AG04449 (cell line): ENCODE results near the gene OPTC.

Source experiments
- CTCF ChIA-PET: fragments of 350-600 bp; formaldehyde crosslinking; extraction: SDS; loops from one replicate; lab custom pipeline; 2021; ENCODE audit warnings: antibody characterized with exemption; lab: Yijun Ruan, JAX
- POLR2A ChIA-PET: fragments of 400-600, 350-600 bp; formaldehyde crosslinking; extraction: SDS; loops from one replicate; lab custom pipeline; 2020; ENCODE audit warnings: antibody characterized with exemption, inconsistent platforms; lab: Yijun Ruan, JAX
- DNase-seq: peaks from one replicate; pipeline ENCODE4 v3.0.0-alpha.2; 2010; ENCODE audit warnings: low read depth, low spot score
- H3K4me3 ChIP-seq: 2 replicates; pipeline ENCODE4 v1.5.1; 2011; ENCODE audit warnings: low read depth, mild to moderate bottlenecking, control low read depth, low read length
- TF ChIP-seq, protein P1 (sequence below): IDR thresholded peaks from one replicate; pipeline ENCODE4 v1.5.1; 2011; ENCODE audit warnings: mild to moderate bottlenecking, moderate library complexity, low read length, control low read depth, inconsistent platforms; ENCODE audit not compliant: insufficient read depth; ENCODE audit errors: missing control alignments

OPTC gene

DNA sequence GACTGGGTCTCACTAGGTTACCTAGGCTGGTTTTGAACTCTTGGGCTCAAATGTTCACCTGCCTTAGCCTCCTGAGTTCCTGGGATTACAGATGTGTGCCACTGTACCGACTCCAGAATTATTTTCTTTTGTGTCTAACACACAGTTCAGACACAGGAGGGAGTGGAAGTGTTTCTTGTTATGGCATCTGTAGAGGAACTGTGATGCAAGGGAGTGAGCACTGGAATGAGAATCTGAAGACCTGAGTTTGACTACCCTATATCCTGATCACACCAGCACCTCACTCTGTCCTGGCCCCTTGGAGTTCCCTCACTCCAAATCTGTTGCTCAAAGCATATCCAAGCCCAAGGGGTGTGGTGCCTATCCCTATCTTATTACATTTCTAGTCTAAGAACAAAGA is 15.2 kb downstream of the OPTC start:
- DNase-seq: no peak
- TF ChIP-seq, protein P1, sequence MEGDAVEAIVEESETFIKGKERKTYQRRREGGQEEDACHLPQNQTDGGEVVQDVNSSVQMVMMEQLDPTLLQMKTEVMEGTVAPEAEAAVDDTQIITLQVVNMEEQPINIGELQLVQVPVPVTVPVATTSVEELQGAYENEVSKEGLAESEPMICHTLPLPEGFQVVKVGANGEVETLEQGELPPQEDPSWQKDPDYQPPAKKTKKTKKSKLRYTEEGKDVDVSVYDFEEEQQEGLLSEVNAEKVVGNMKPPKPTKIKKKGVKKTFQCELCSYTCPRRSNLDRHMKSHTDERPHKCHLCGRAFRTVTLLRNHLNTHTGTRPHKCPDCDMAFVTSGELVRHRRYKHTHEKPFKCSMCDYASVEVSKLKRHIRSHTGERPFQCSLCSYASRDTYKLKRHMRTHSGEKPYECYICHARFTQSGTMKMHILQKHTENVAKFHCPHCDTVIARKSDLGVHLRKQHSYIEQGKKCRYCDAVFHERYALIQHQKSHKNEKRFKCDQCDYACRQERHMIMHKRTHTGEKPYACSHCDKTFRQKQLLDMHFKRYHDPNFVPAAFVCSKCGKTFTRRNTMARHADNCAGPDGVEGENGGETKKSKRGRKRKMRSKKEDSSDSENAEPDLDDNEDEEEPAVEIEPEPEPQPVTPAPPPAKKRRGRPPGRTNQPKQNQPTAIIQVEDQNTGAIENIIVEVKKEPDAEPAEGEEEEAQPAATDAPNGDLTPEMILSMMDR: no peak
- ChIA-PET CTCF (interaction anchor here (1.1 to 11.5 kb wide), 9 partner anchors 9 to 194 kb away, joined by 3 to 294 read pairs (median 5); no protein-coding TSS in a partner anchor), POLR2A (interaction anchor here (0.9 kb wide), 1 partner anchor 9 kb away, joined by 3 read pairs; no protein-coding TSS in a partner anchor)
- H3K4me3 ChIP-seq: no peak overlapping the region

DNA sequence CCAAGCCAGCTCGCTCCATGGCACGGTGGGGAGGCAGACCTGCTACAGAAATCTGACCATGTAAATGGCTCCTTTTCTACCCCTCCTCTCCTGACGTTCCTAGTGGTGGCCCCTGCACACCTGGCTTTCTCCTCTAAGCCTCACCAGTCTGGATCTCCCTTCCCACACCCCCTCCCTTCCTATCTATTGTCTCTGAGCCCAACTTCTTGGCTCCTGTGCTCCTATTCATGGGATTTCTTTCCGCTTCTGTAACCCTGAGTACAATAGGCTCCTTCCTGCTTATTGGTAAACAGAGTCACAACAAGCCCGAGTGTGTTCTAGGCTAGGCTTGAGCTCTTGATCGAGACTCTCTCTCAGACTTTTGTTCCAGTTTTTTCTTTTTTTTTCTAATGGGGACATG is 17.6 kb downstream of the OPTC start:
- H3K4me3 ChIP-seq: no peak overlapping the region
- ChIA-PET POLR2A (interaction anchor here (0.6 kb wide), 1 partner anchor 8 kb away, joined by 3 read pairs; no protein-coding TSS in a partner anchor), CTCF (interaction anchor here (2.0 to 11.5 kb wide), 2 partner anchors 116 to 192 kb away, joined by 6 to 294 read pairs; partner anchors contain the start of gene ATP2B4)
- TF ChIP-seq, protein P1: no peak
- no peak for DNase-seq

DNA sequence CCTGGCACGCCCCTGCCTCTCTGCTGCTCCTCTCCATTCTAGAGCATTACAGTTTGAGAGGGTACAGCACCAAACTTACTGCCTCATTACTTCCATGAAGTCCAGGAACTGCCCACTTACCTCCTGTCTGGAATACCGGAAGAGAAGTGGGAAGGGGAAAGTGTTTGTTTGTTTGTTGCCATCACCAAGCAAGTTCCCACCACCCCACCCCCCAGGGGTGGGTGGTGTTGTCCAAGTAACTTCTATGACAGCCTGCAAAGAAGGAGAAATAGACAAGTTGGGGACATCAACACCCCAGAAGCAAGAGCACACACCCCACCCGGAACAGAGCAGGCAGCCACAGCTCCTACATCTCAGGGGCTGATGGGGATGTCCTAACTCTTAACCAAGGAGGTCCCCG is 18.0 kb downstream of the OPTC start:
- CTCF ChIA-PET: interaction anchor here (2.0 to 11.5 kb wide), 2 partner anchors 115 to 192 kb away, joined by 6 to 294 read pairs; partner anchors contain the start of gene ATP2B4
- no peak overlapping the region for H3K4me3 ChIP-seq
- TF ChIP-seq, protein P1: no peak
- DNase-seq: no peak
- POLR2A ChIA-PET: no interaction called here

DNA sequence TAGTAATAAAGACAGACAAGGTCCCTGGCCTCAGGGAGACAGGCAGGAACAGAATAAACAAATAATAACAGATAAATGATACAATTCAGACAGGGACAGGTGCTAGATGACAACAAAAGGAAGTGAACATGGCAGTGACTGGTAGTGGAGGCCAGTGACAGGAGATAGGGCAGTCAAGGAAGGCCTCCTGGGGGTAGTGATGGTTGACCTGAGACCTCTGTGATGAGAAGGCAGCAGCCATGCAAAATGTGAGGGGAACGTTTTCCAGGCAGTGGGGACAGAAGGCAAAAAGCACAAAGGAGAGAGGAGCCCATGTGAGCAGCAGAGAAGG is 18.5 kb downstream of the OPTC start:
- DNase-seq: no peak
- ChIA-PET CTCF (interaction anchor here (1.4 to 2.0 kb wide), 3 partner anchors 10 to 285 kb away, joined by 3 to 6 read pairs (median 4); partner anchors contain the start of gene ATP2B4), POLR2A (interaction anchor here (1.4 kb wide), 1 partner anchor 22 kb away, joined by 4 read pairs; no protein-coding TSS in a partner anchor)
- TF ChIP-seq, protein P1: no peak
- peak overlapping the region; percentile 18 for H3K4me3 ChIP-seq

DNA sequence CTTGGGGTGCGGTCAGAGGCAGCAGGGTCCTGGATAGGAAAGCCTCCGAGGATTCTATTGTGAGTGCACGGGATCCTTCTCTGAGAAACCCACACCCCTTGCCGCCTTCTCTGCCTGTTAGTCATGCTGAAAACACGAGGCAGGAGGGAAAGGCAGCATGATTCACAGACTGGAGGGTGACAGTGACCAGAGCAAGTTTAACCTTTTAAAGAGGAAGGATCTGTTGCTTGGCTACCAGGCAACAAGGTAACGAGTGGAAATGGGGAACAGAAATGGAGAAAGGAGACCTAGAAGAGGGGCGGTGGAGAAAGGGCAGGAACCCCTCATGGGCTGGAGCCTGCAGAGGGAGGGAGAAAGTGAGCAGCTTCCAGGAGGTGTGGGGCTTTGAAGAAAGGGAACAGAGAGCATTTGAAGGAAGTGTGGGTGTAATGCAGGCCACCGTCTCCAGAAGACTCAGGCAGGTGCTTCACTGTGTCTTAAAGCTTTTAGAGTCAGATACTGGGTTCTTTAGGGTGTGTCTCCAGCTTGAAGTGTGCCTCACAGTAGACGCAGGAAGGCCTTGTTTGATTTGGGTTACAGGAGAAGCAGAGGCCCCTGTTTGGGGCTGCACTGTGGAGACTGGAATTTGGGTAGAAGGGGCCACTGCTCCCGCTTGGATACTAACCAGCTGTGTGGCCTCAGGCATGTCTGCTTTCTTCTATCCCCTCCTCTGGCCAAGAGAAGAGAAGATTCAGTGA is 19.1 kb downstream of the OPTC start:
- ChIA-PET POLR2A (interaction anchor here (0.7 to 1.9 kb wide), 7 partner anchors 22 to 93 kb away, joined by 3 to 10 read pairs (median 4); no protein-coding TSS in a partner anchor), CTCF (interaction anchor here (0.6 to 3.6 kb wide), 10 partner anchors 8 to 285 kb away, joined by 3 to 14 read pairs (median 4); partner anchors contain the start of gene ATP2B4)
- peak overlapping the region; percentile 25 for H3K4me3 ChIP-seq
- TF ChIP-seq, protein P1: no peak
- peak; percentile 70 for DNase-seq

DNA sequence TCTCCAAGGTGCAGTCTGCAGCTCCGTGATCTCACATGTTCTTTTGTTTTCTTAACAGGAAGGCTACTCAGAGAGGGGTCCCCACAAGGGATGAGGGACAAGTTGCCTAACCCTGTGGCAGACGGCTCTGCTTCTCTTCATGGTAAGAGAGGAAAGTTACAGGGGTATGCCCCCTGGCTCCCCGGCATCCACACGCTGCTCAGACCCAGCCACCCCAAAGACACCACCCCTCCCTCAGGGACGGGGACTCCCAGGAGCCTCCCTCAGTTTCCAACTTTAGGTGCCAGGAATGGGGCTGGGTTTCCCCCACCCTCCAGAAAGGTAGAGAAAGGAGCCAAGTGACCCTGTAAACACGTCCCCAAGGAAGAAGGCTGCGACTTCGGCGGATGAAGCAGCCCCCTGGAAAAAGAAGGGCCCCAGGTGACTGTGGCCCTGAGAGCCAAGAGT is 19.7 kb downstream of the OPTC start:
- ChIA-PET CTCF (interaction anchor here (0.6 to 3.6 kb wide), 9 partner anchors 9 to 284 kb away, joined by 3 to 14 read pairs (median 3); no protein-coding TSS in a partner anchor), POLR2A (interaction anchor here (0.6 to 1.9 kb wide), 8 partner anchors 20 to 92 kb away, joined by 3 to 10 read pairs (median 4); no protein-coding TSS in a partner anchor)
- TF ChIP-seq, protein P1: no peak
- peak overlapping the region; percentile 25; the same call in 1 of the 2 replicates for H3K4me3 ChIP-seq
- DNase-seq: no peak
